LNCaP clone FGC (cell line): ENCODE data around the gene LINGO1.

ENCODE experiments used
- DNase-seq: peaks from one replicate; pipeline ENCODE4 v3.0.0-alpha.2; 2011; ENCODE audit warnings: low read depth
- H3K4me3 ChIP-seq: 2 replicates; pipeline ENCODE4 v1.5.1; 2011; ENCODE audit warnings: mild to moderate bottlenecking, low read depth, low read length, control low read depth
- TF ChIP-seq, protein P1 (sequence below): IDR thresholded peaks from 2 replicates; pipeline ENCODE4 v1.5.1; 2012; ENCODE audit warnings: mild to moderate bottlenecking; ENCODE audit not compliant: control insufficient read depth, insufficient read depth; ENCODE audit errors: extremely low read depth

The LINGO1 gene

DNA sequence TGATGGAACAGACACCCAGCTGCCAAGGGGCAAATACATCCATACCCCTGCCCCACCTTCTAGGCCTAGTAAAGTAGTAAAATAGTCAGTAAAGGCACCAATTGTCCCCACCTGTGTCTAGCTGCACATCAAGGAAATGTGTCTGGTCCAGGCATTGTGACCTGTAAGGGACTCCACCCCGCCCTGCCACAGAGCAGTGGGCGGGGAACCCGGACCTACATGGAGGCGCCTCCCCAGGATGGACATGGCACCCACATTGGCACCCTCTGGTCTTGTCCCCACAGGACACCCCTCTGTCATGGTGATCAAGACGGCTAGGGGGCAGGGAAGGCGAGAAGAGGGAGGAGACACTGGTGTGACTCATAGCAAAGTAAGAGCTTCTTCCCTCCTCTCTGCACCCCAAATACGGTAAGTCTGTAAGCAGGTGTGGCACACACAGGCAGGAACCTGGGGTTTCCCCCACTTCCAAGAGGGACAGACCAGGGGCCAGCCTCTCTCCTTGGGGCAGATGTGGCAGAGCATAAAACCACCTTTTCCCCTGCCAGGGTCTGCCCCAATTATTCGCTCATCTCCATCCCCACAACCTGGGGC lies 13.5 kb upstream of the LINGO1 start:
- DNase-seq: no peak
- TF ChIP-seq, protein P1, sequence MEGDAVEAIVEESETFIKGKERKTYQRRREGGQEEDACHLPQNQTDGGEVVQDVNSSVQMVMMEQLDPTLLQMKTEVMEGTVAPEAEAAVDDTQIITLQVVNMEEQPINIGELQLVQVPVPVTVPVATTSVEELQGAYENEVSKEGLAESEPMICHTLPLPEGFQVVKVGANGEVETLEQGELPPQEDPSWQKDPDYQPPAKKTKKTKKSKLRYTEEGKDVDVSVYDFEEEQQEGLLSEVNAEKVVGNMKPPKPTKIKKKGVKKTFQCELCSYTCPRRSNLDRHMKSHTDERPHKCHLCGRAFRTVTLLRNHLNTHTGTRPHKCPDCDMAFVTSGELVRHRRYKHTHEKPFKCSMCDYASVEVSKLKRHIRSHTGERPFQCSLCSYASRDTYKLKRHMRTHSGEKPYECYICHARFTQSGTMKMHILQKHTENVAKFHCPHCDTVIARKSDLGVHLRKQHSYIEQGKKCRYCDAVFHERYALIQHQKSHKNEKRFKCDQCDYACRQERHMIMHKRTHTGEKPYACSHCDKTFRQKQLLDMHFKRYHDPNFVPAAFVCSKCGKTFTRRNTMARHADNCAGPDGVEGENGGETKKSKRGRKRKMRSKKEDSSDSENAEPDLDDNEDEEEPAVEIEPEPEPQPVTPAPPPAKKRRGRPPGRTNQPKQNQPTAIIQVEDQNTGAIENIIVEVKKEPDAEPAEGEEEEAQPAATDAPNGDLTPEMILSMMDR: no peak
- H3K4me3 ChIP-seq: no peak overlapping the region

DNA sequence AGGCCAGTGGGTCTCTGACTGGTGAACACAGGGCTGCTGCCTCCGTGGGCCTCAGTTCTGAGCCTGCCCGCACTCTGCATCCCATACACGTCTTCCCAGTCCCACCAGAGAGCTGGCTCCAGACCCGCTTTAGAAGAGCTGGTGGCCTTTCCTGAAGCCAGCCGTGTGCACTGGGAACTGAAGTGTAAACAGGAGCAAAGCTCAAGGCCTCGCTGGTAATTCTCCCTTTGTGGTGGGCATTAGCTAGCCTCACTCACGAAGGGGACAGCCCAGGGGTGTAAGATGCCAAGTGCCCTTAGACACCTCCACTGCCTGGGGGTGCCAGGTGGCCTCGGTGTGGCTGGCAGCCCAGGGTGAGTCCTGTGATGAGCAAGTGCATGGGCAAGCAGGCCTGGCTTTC lies 12.9 kb upstream of the LINGO1 start:
- DNase-seq: no peak
- TF ChIP-seq, protein P1: no peak

DNA sequence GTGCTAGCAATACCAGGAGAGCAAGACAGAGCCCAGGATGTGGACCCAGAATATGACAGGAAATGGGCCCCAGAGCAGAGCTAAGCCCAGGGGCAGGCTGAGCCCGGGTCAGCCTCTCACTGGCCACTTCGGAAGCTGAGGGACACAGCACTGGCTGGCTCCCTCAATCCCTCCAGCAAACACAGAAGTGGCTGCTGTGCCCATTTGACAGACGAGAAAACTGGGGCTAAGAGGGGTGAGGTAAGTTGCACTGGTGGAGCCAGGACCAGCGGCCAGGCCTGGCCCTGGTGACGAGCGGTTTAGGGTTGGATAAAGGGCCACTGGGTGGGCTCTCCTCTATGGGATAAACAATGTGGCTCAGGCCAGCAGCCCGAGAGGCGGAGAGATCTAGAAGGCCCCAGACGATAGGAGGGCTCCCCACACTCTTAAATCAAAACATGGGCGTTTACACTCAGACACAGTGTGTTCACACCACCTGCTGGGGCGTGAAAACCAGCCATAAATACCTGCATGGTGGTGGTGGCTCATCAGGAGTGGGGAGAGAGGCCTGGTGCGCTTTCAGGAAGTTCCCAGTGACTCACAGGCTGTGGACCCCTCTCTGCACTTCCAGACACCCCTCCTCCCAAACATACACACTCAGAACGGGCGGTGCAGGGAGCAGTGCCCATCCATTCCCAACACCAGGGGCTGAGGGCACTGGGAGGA lies 12.0 kb upstream of the LINGO1 start:
- no peak overlapping the region for H3K4me3 ChIP-seq
- DNase-seq: no peak
- TF ChIP-seq, protein P1: no peak

More for the DNA sequence above, 12.9 kb upstream of the LINGO1 start:
- H3K4me3 ChIP-seq: no peak overlapping the region

DNA sequence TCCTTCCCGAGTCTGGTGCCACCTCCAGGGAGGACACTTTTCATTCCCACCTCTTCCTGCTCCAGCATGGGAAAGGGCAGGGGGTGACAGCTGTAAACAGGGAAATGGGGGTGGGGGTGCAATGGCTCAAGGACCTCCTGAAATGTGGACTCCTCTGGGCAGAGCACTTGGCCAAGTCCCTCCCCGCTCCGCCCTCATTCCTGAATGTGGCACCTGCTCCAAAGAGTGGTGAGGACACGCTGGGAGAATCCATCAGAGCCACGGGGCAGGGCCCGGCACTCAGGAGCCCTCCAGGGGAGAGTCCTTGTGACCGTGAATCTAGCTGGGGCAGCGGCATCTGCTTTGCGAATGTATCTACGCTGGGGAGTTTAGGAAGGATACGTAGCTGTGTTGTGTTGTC lies 11.1 kb upstream of the LINGO1 start:
- H3K4me3 ChIP-seq: no peak overlapping the region
- TF ChIP-seq, protein P1: no peak
- no peak for DNase-seq

DNA sequence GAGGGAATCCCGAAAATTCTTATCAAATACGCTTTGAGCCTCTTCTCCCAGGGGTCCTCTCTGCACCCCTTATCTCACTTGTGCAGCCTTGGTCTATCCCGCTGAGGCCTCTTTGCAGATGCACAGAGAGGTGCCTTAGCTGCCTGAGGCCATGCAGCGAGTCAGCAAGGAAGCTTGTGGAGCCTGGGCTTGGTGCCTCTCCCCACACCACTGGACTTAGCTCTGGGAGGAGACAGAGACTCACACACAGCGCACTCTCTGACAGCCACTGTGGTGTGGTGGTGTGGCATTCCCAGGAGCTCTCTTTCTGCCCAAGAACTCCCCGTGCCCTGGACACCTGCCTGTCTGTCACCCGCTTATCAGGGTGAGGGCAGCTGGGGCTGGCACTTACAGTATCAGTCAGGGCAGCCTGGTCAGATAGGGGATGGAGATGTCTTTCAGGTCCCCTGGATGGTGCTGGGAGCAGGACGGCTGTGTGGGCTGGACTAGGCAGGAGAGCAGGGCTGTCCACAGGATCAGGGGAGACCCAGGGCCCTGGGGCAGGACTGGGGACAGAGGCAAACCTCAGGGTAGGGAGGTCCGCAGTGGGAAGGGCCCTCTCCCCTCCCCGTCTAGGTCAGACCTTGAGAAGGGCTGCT lies 10.2 kb upstream of the LINGO1 start:
- TF ChIP-seq, protein P1: no peak
- H3K4me3 ChIP-seq: no peak overlapping the region
- DNase-seq: no peak

DNA sequence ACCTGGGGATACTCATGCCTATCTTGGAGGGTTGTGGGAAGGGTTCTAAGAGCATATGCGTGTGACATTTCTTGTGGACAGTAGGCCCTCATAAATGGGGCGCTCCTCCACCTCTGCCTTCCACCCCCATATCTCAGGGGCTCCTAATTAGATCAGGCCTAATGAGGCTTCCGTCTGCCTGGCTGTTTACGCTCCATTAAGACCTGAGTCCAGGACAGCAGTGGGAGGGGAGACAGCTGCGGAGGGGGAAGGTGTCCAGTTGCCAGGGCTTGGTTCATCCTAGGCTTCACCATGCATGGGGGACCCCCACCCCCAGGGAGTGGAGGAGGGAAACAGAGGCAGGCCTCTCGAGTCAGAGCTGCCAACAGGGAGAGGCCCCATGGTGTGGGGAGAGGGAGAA lies 9.3 kb upstream of the LINGO1 start:
- no peak overlapping the region for H3K4me3 ChIP-seq
- TF ChIP-seq, protein P1: no peak
- DNase-seq: no peak

DNA sequence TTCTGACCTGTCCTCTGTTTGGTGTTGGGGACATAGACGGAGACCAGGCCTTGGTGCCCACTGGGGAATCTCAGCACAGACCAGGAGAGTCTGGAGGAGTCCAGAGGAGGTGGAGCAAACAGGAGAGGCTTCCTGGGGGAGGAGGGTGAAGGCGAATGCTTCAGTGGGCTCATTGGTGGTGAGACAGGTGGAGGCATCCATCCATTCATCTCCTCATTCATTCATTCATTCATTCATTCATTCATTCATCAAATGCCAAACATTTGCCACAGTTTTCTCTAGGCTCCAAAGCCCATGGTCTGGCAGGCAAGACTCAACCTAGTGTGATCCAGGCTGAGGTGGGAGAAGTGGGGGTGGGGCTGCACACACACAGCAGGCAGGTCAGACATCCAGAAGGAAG lies 7.9 kb upstream of the LINGO1 start:
- H3K4me3 ChIP-seq: no peak overlapping the region
- TF ChIP-seq, protein P1: no peak
- DNase-seq: no peak
